Omental fat pad (tissue), 4 donors: ENCODE results near the gene GABPB2. TPM values are rescaled to one million over a fixed set of nuclear protein-coding genes. Genes with fewer than 3 reads are reported as not detected.
A peak's percentile ranks its signal among the peaks of the same experiment; 100 is the strongest.

Experiments used
- ATAC-seq: fragments of 150-250 bp; one replicate; pipeline ENCODE4 v1.9.1; 2016; ENCODE audit warnings: mild to moderate bottlenecking, moderate library complexity; ENCODE audit not compliant: low FRiP score
- DNase-seq: peaks from one replicate; pipeline ENCODE4 v3.0.0-alpha.2; 2019; ENCODE audit warnings: low spot score
- total RNA-seq, 4 donors: library from RNA; depleted of rRNA; stranded (reverse); fragments of >200 nt; gene quantifications; one replicate each; pipeline ENCODE4 v1.1.0, GENCODE V29; 2016
- TF ChIP-seq, protein P1 (sequence below), 3 donors: fragments of 450-650 bp; IDR thresholded peaks; one replicate each; pipeline ENCODE4 v1.5.1; 2016 to 2017; ENCODE audit warnings: antibody characterized with exemption in 3 of 3, mild to moderate bottlenecking in 3 of 3, moderate library complexity in 2 of 3

Gene GABPB2
- total RNA-seq, 4 donors from 2014 or later = 15.0 to 36.1 (median 21.2) TPM

DNA sequence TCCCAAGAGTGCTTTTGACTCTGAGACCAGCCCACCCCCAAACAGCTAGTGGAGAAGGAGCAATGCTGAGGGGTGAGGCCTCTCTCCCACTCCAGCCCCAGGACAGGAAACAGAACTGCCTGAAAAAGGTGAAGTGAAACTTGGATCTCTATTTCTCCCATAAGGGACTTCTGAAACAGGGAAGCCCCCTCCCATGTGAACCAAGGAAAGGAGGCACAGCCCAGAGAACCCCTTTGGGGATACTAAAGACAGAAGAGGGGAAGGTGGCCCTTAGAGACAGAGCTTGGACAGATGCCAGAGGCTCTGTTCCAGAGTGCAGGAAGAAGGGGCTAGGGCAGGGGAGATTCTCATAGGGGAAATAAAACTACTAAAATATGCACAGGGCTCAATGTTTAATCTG is 88.8 kb downstream of the GABPB2 start:
- ATAC-seq (no peak), DNase-seq (no peak)
- TF ChIP-seq, protein P1, sequence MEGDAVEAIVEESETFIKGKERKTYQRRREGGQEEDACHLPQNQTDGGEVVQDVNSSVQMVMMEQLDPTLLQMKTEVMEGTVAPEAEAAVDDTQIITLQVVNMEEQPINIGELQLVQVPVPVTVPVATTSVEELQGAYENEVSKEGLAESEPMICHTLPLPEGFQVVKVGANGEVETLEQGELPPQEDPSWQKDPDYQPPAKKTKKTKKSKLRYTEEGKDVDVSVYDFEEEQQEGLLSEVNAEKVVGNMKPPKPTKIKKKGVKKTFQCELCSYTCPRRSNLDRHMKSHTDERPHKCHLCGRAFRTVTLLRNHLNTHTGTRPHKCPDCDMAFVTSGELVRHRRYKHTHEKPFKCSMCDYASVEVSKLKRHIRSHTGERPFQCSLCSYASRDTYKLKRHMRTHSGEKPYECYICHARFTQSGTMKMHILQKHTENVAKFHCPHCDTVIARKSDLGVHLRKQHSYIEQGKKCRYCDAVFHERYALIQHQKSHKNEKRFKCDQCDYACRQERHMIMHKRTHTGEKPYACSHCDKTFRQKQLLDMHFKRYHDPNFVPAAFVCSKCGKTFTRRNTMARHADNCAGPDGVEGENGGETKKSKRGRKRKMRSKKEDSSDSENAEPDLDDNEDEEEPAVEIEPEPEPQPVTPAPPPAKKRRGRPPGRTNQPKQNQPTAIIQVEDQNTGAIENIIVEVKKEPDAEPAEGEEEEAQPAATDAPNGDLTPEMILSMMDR (IDR thresholded peaks at IDR 0.05) = no peak

DNA sequence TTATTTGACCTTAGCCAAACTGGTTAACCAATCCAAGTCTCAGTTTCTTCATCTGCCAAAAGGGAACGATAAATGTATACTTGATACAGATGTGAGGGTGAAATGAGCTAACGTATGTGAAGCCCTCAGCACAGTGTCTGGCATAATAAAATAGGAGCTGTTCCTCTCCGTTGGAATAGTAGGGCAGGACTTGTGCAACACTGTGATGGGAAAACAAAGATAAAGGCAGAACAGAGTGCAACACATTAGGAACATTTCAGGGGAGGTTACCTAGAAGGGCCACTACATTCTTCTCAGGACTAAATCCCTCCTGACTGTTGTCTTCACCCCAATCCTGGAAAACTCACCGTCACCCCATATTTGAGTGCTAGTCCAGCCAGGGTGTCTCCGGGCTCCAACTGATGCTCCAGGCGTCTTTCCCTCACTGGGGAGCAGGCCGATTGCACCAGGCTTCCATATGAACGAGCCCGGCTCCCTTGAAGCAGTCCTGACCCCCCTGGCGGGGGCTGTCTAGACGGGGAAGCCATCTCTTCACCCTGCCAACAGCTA is 94.2 kb downstream of the GABPB2 start:
- ATAC-seq = no peak
- TF ChIP-seq, protein P1 (IDR thresholded peaks at IDR 0.05) = no peak
- DNase-seq = no peak

GRCh38 chr1:151165281-151165737 is 94.7 kb downstream of the GABPB2 start:
- DNase-seq (no peak), ATAC-seq (peak; percentile 24)
- TF ChIP-seq, protein P1 (IDR thresholded peaks at IDR 0.05) = no peak

GRCh38 chr1:151165738-151166504 is 95.4 kb downstream of the GABPB2 start, which contains the start of the genes LYSMD1 and SCNM1:
Gene LYSMD1 (minus strand): TSS chr1:151165902. CDS start chr1:151165258, 644 bp downstream.
Gene SCNM1 (plus strand): TSS chr1:151166144. CDS start chr1:151166153, 9 bp downstream.
- DNase-seq (peak; percentile 91), ATAC-seq (peak; percentile 91)
- TF ChIP-seq, protein P1 (IDR thresholded peaks at IDR 0.05) = no peak

- DNase-seq (no peak), ATAC-seq (no peak)
- TF ChIP-seq, protein P1 (IDR thresholded peaks at IDR 0.05) = no peak
Observed at GRCh38 chr1:151166505-151166956, 96.0 kb downstream of the GABPB2 start.

GRCh38 chr1:151167116-151167515 is 96.6 kb downstream of the GABPB2 start:
- DNase-seq (no peak), ATAC-seq (no peak)
- TF ChIP-seq, protein P1 (IDR thresholded peaks at IDR 0.05) = no peak
